Skin of body (tissue), 3 donors: ENCODE data around the gene EXOC4. TPM values are rescaled to one million over a fixed set of nuclear protein-coding genes. Genes with fewer than 3 reads are reported as not detected.

ENCODE experiments used
- DNase-seq: peaks from one replicate; lab custom pipeline; 2025; lab: John Stamatoyannopoulos, UW
- small RNA-seq: library from RNA; depleted of rRNA; stranded (forward); fragments of <200 nt; gene quantifications from one replicate; pipeline ENCODE3, GENCODE V24; 2014; ENCODE audit warnings: low replicate concordance
- total RNA-seq: library from RNA; depleted of rRNA; stranded (reverse); fragments of >200 nt; gene quantifications from one replicate; pipeline ENCODE4 v1.2.3, GENCODE V29; 2014

Gene EXOC4
- total RNA-seq, 1 donor from 2014 or later = 96.4 TPM

- no peak for DNase-seq
Measured at GRCh38 chr7:134105841-134106240, 853.0 kb downstream of the EXOC4 start.

GRCh38 chr7:134108802-134109201 lies 855.9 kb downstream of the EXOC4 start:
- no peak for DNase-seq

GRCh38 chr7:134113655-134114054 lies 860.8 kb downstream of the EXOC4 start:
- DNase-seq = no peak

- DNase-seq = no peak
Measured at GRCh38 chr7:134114992-134115391, 862.1 kb downstream of the EXOC4 start.

Small RNA genes within 50 kb of the gene (small RNA-seq; reads per million reads assigned to genes)
- not detected for gene MIR6133

Other genes with a start within 250 kb of the EXOC4 start
- 62.7 TPM for gene CHCHD3, start 171.0 kb upstream of the EXOC4 start, total RNA-seq